Adrenal gland (tissue), 12 donors: ENCODE data around the gene TEDC2. TPM values are rescaled to one million over a fixed set of nuclear protein-coding genes. Genes with fewer than 3 reads are reported as not detected.

Source experiments
- DNase-seq, 7 donors: peaks; one replicate each; pipeline ENCODE4 v3.0.0-alpha.2; 2019 to 2020
- H3K27ac ChIP-seq, 5 donors: fragments of 200-600 bp; sonication (generic) in 4 of 5; 1 replicate in 3 of 5; 2 replicates in 2 of 5; pipeline versions ENCODE4 v1.5.1 to v1.8.0; 2016 to 2020; ENCODE audit warnings: mild to moderate bottlenecking in 1 of 5
- H3K27me3 ChIP-seq: fragments of 200-600 bp; 2 replicates; pipeline ENCODE4 v1.8.0; 2021
- H3K36me3 ChIP-seq, 2 donors: fragments of 200-600 bp; replicated peaks in 1 of 2; 1 replicate in 1 of 2; 2 replicates in 1 of 2; pipeline versions ENCODE4 v1.5.1 to v1.8.0; 2018 to 2022
- H3K4me1 ChIP-seq, 2 donors: fragments of 200-600 bp; replicated peaks in 1 of 2; 1 replicate in 1 of 2; 2 replicates in 1 of 2; pipeline versions ENCODE4 v1.5.1 to v1.8.0; 2018 to 2021
- H3K4me3 ChIP-seq, 4 donors: fragments of 200-600 bp; sonication (generic) in 3 of 4; one replicate each; pipeline ENCODE4 v1.5.1; 2016 to 2018
- H3K9me3 ChIP-seq, 3 donors: fragments of 200-600 bp; sonication (generic) in 1 of 3; replicated peaks in 1 of 3; 1 replicate in 2 of 3; 2 replicates in 1 of 3; pipeline versions ENCODE4 v1.5.1 to v1.8.0; 2016 to 2021
- CTCF ChIP-seq, 6 experiments: fragments of 450-650 bp in 4 of 6; fragments of 200-600 bp in 2 of 6; sonication (generic) in 1 of 6; IDR thresholded peaks; 1 replicate in 5 of 6; 2 replicates in 1 of 6; pipeline versions ENCODE4 v1.5.1 to v1.8.0; 2016 to 2021; ENCODE audit warnings: antibody characterized with exemption in 6 of 6, mild to moderate bottlenecking in 2 of 6, moderate library complexity in 1 of 6
- POLR2A ChIP-seq, 2 donors: fragments of 450-650 bp; IDR thresholded peaks; one replicate each; pipeline ENCODE4 v1.6.1; 2017; ENCODE audit warnings: antibody characterized with exemption in 2 of 2, mild to moderate bottlenecking in 2 of 2, moderate library complexity in 1 of 2
- WGBS, 4 donors: extraction: QIAGEN DNeasy Blood & Tissue Kit in 2 of 4; methylation state at CpG; one replicate each; pipeline versions ENCODE4 v1.1.5 to v1.1.7; 2013 to 2017; 5-methylcytosine and 5-hydroxymethylcytosine counted together
- intact Hi-C, 2 donors: fragments of 100-400 bp; cut with DNase I; formaldehyde crosslinking; loops; one replicate each; pipeline versions ENCODE4 v1.14.1 to v1.15.0; 2022 to 2023
- polyA plus RNA-seq, 3 donors: library from polyadenylated mRNA; stranded (reverse); fragments of 200-250 nt in 2 of 3; fragments of 350-450 nt in 1 of 3; fragmentation: Illumina TruSeq in 1 of 3; extraction: RNeasy Lipid Tissue Mini Kit (QIAGEN cat#74804) in 1 of 3; gene quantifications; one replicate each; pipeline ENCODE4 v1.2.3, GENCODE V29; 2013 to 2014
- total RNA-seq, 9 donors: library from RNA; depleted of rRNA in 4 of 9; stranded (reverse); fragments of >200 nt in 4 of 9; fragments of 120-200 nt in 1 of 9; fragmentation: NEBNext Ultra II Directional in 1 of 9; extraction: Animal tissue kit (Norgen Biotek cat#: 25700) in 1 of 9; gene quantifications; one replicate each; pipeline versions ENCODE4 v1.1.0 to v1.2.4, GENCODE V29; 2013 to 2023
- donor health status: healthy with polysubstance abuse.
- donor health status: Bipolar disorder and iron deficiency.
- donor health status: DM: yes; HTN: yes; CAD: no.
- donor health status: DM: no; HTN: no; CAD: no.
- donor health status: DM: no; HTN: no; CAD: no.
- donor health status: DM: yes; HTN: yes; CAD: no.

TEDC2 gene
- total and polyA plus RNA-seq, 12 donors, result 0.33 to 8.6 (median 1.6) TPM

- H3K4me1 ChIP-seq, result peaks cover 0 to 17% of the 10 kb centered on the region in 2 donors
- 94 to 99% (median 95%) methylated on average over 12 to 21 of the region's 21 CpGs for WGBS, 4 donors
- H3K36me3 ChIP-seq, result peaks cover 0 to 5% of the 10 kb centered on the region in 2 donors
- H3K27ac ChIP-seq, result no peak overlapping the region
- no peak for DNase-seq
- H3K4me3 ChIP-seq, result no peak overlapping the region
- H3K9me3 ChIP-seq, result no peaks in the 10 kb centered on the region
- TF ChIP-seq POLR2A (IDR thresholded peaks at IDR 0.05) (no peak), CTCF (IDR thresholded peaks at IDR 0.05) (no peak)
- intact Hi-C loops, result no loop called here
- H3K27me3 ChIP-seq, result no peaks in the 10 kb centered on the region
These were observed 3.3 kb upstream of the TEDC2 start for GRCh38 chr16:2456551-2457153.

GRCh38 chr16:2457267-2457666 lies 2.6 kb upstream of the TEDC2 start:
- Histone ChIP-seq H3K4me3 (no peak overlapping the region), H3K36me3 (peaks cover 0 to 5% of the 10 kb centered on the region in 2 donors), H3K27ac (no peak overlapping the region), H3K27me3 (no peaks in the 10 kb centered on the region), H3K4me1 (peaks cover 0 to 12% of the 10 kb centered on the region in 2 donors), H3K9me3 (no peaks in the 10 kb centered on the region)
- DNase-seq, result no peak
- intact Hi-C loops, result no loop called here
- WGBS, 4 donors, result 83 to 88% (median 84%) methylated on average over 10 to 13 of the region's 13 CpGs
- TF ChIP-seq POLR2A (IDR thresholded peaks at IDR 0.05), result no peak
- no peak for TF ChIP-seq CTCF (IDR thresholded peaks at IDR 0.05)

- no peak for DNase-seq
- 84 to 89% (median 87%) methylated on average over 5 to 7 of the region's 7 CpGs for WGBS, 4 donors
- H3K36me3 ChIP-seq, result peaks cover 0 to 5% of the 10 kb centered on the region in 2 donors
- H3K4me3 ChIP-seq, result no peak overlapping the region
- H3K27ac ChIP-seq, result no peak overlapping the region
- H3K9me3 ChIP-seq, result no peaks in the 10 kb centered on the region
- no peaks in the 10 kb centered on the region for H3K27me3 ChIP-seq
- H3K4me1 ChIP-seq, result peaks cover 0 to 12% of the 10 kb centered on the region in 2 donors
- TF ChIP-seq CTCF (IDR thresholded peaks at IDR 0.05) (no peak), POLR2A (IDR thresholded peaks at IDR 0.05) (no peak)
- intact Hi-C loops, result no loop called here
These were observed 2.0 kb upstream of the TEDC2 start for GRCh38 chr16:2457946-2458345.

- Histone ChIP-seq H3K36me3 (no peaks in the 10 kb centered on the region), H3K27me3 (no peaks in the 10 kb centered on the region), H3K27ac (no peak overlapping the region), H3K9me3 (no peaks in the 10 kb centered on the region), H3K4me1 (peaks cover 0 to 12% of the 10 kb centered on the region in 2 donors), H3K4me3 (peak overlapping the region in 3 of 4 donors; percentile 6 to 67 (median 41))
- 20 to 28% (median 23%) methylated on average over 11 to 18 of the region's 18 CpGs for WGBS, 4 donors
- intact Hi-C loops, result no loop called here
- DNase-seq, result no peak
- no peak for TF ChIP-seq CTCF (IDR thresholded peaks at IDR 0.05)
- no peak for TF ChIP-seq POLR2A (IDR thresholded peaks at IDR 0.05)
These were observed 842 bp upstream of the TEDC2 start for GRCh38 chr16:2458887-2459646.
